Sigmoid colon (tissue), 7 donors: ENCODE results near the gene MMP21. TPM values are rescaled to one million over a fixed set of nuclear protein-coding genes. Genes with fewer than 3 reads are reported as not detected.

ENCODE experiments used
- DNase-seq: peaks from one replicate; pipeline ENCODE4 v3.0.0-alpha.2; 2019
- H3K27ac ChIP-seq, 4 donors: fragments of 200-600 bp; sonication (generic); one replicate each; pipeline ENCODE4 v1.5.1; 2016 to 2019; ENCODE audit warnings: mild to moderate bottlenecking in 1 of 4
- H3K27me3 ChIP-seq, 3 donors: fragments of 200-600 bp; sonication (generic); one replicate each; pipeline ENCODE4 v1.5.1; 2019; ENCODE audit warnings: mild to moderate bottlenecking in 1 of 3
- H3K36me3 ChIP-seq, 4 donors: fragments of 200-600 bp; sonication (generic); one replicate each; pipeline ENCODE4 v1.5.1; 2016 to 2019
- H3K4me1 ChIP-seq, 4 donors: fragments of 200-600 bp; sonication (generic); one replicate each; pipeline ENCODE4 v1.5.1; 2017 to 2019
- H3K4me3 ChIP-seq, 4 donors: fragments of 200-600 bp; sonication (generic); one replicate each; pipeline ENCODE4 v1.5.1; 2017 to 2019; ENCODE audit warnings: mild to moderate bottlenecking in 2 of 4, moderate library complexity in 1 of 4
- H3K9me3 ChIP-seq, 4 donors: fragments of 200-600 bp in 3 of 4; sonication (generic) in 3 of 4; one replicate each; pipeline versions ENCODE4 v1.5.1 to v1.6.1; 2013 to 2019
- EP300 ChIP-seq, 4 donors: sonication (generic); formaldehyde crosslinking; IDR thresholded peaks; one replicate each; pipeline ENCODE4 v1.6.1; 2017; ENCODE audit warnings: antibody characterized with exemption in 4 of 4
- POLR2A ChIP-seq, 2 donors: fragments of 450-650 bp; IDR thresholded peaks; one replicate each; pipeline ENCODE4 v1.6.1; 2016; ENCODE audit warnings: antibody characterized with exemption in 2 of 2, mild to moderate bottlenecking in 2 of 2, moderate library complexity in 2 of 2
- POLR2AphosphoS5 ChIP-seq, 4 donors: sonication (generic); formaldehyde crosslinking; IDR thresholded peaks; one replicate each; pipeline ENCODE4 v1.6.1; 2017; ENCODE audit warnings: antibody characterized with exemption in 4 of 4
- WGBS, 2 donors: extraction: QIAGEN DNeasy Blood & Tissue Kit; methylation state at CpG; one replicate each; pipeline ENCODE4 v1.1.7; 2013; 5-methylcytosine and 5-hydroxymethylcytosine counted together
- intact Hi-C: fragments of 100-400 bp; cut with DNase I; formaldehyde crosslinking; loops from one replicate; pipeline ENCODE4 v1.15.1; 2023
- polyA plus RNA-seq, 3 donors: library from polyadenylated mRNA; stranded (reverse); fragments of 200-250 nt; gene quantifications; one replicate each; pipeline ENCODE4 v1.2.3, GENCODE V29; 2013
- total RNA-seq, 4 donors: library from RNA; depleted of rRNA; stranded (reverse); fragments of >200 nt; gene quantifications; one replicate each; pipeline ENCODE4 v1.1.0, GENCODE V29; 2016
- TF ChIP-seq, protein P1 (sequence below), 4 experiments: fragments of 450-650 bp in 3 of 4; fragments of 200-600 bp in 1 of 4; IDR thresholded peaks; one replicate each; pipeline ENCODE4 v1.5.1; 2016 to 2019; ENCODE audit warnings: antibody characterized with exemption in 4 of 4, mild to moderate bottlenecking in 3 of 4, moderate library complexity in 2 of 4
- donor health status: healthy with polysubstance abuse.
- donor health status: Bipolar disorder and iron deficiency.
- donor health status: healthy.

MMP21 gene
- total and polyA plus RNA-seq, 7 donors: 0.07 to 0.33 TPM; not detected in 5

DNA sequence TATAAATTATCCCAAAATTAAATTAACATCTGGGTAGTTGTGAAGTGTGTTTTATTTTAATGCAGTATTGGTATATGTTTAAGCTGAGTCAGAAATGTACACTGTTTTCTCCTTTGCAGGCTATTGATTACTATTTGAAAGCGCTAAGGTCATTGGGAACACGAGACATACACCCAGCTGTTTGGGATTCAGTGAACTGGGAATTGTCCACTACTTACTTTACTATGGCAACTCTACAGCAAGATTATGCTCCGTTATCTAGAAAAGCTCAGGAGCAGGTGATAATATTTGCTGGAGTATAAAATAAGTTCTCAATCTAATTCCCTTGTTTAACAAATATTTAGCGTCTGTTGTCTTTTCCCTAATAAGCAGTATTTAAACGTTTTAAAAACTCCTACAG lies 28.2 kb downstream of the MMP21 start:
- H3K27me3 ChIP-seq: no peaks in the 10 kb centered on the region

GRCh38 chr10:125744909-125745308 lies 30.7 kb downstream of the MMP21 start:
- WGBS, 2 donors: 95 to 98% methylated on average over 2 of the region's 2 CpGs
- H3K36me3 ChIP-seq: peaks cover 9 to 100% (median 40%) of the 10 kb centered on the region in 4 donors
- intact Hi-C loops: no loop called here
- H3K9me3 ChIP-seq: no peaks in the 10 kb centered on the region
- no peak overlapping the region for H3K27ac ChIP-seq
- TF ChIP-seq, protein P1, sequence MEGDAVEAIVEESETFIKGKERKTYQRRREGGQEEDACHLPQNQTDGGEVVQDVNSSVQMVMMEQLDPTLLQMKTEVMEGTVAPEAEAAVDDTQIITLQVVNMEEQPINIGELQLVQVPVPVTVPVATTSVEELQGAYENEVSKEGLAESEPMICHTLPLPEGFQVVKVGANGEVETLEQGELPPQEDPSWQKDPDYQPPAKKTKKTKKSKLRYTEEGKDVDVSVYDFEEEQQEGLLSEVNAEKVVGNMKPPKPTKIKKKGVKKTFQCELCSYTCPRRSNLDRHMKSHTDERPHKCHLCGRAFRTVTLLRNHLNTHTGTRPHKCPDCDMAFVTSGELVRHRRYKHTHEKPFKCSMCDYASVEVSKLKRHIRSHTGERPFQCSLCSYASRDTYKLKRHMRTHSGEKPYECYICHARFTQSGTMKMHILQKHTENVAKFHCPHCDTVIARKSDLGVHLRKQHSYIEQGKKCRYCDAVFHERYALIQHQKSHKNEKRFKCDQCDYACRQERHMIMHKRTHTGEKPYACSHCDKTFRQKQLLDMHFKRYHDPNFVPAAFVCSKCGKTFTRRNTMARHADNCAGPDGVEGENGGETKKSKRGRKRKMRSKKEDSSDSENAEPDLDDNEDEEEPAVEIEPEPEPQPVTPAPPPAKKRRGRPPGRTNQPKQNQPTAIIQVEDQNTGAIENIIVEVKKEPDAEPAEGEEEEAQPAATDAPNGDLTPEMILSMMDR (IDR thresholded peaks at IDR 0.05): no peak
- TF ChIP-seq EP300 (IDR thresholded peaks at IDR 0.05) (no peak), POLR2A (IDR thresholded peaks at IDR 0.05) (no peak), POLR2AphosphoS5 (IDR thresholded peaks at IDR 0.05) (no peak)
- no peaks in the 10 kb centered on the region for H3K27me3 ChIP-seq
- no peaks in the 10 kb centered on the region for H3K4me1 ChIP-seq
- H3K4me3 ChIP-seq: no peak overlapping the region
- DNase-seq: no peak

More for the DNA sequence above, 28.2 kb downstream of the MMP21 start:
- TF ChIP-seq EP300 (IDR thresholded peaks at IDR 0.05) (no peak), POLR2AphosphoS5 (IDR thresholded peaks at IDR 0.05) (no peak), POLR2A (IDR thresholded peaks at IDR 0.05) (no peak)
- TF ChIP-seq, protein P1 (IDR thresholded peaks at IDR 0.05): no peak
- WGBS, 2 donors: 89 to 93% methylated on average over 5 of the region's 5 CpGs
- intact Hi-C loops: no loop called here
- H3K27ac ChIP-seq: no peak overlapping the region
- H3K4me3 ChIP-seq: no peak overlapping the region
- DNase-seq: no peak
- H3K9me3 ChIP-seq: no peaks in the 10 kb centered on the region
- no peaks in the 10 kb centered on the region for H3K4me1 ChIP-seq
- peaks cover 5 to 100% (median 42%) of the 10 kb centered on the region in 4 donors for H3K36me3 ChIP-seq

- intact Hi-C loops: no loop called here
- 58 to 71% methylated on average over 2 of the region's 2 CpGs for WGBS, 2 donors
- Histone ChIP-seq H3K27me3 (no peaks in the 10 kb centered on the region), H3K27ac (no peak overlapping the region), H3K4me1 (no peaks in the 10 kb centered on the region), H3K36me3 (peaks cover 8 to 100% (median 40%) of the 10 kb centered on the region in 4 donors), H3K4me3 (no peak overlapping the region), H3K9me3 (no peaks in the 10 kb centered on the region)
- no peak for DNase-seq
- TF ChIP-seq POLR2A (IDR thresholded peaks at IDR 0.05) (no peak), POLR2AphosphoS5 (IDR thresholded peaks at IDR 0.05) (no peak), EP300 (IDR thresholded peaks at IDR 0.05) (no peak)
- TF ChIP-seq, protein P1 (IDR thresholded peaks at IDR 0.05): no peak
Observed at GRCh38 chr10:125742465-125742864, 33.2 kb downstream of the MMP21 start.

DNA sequence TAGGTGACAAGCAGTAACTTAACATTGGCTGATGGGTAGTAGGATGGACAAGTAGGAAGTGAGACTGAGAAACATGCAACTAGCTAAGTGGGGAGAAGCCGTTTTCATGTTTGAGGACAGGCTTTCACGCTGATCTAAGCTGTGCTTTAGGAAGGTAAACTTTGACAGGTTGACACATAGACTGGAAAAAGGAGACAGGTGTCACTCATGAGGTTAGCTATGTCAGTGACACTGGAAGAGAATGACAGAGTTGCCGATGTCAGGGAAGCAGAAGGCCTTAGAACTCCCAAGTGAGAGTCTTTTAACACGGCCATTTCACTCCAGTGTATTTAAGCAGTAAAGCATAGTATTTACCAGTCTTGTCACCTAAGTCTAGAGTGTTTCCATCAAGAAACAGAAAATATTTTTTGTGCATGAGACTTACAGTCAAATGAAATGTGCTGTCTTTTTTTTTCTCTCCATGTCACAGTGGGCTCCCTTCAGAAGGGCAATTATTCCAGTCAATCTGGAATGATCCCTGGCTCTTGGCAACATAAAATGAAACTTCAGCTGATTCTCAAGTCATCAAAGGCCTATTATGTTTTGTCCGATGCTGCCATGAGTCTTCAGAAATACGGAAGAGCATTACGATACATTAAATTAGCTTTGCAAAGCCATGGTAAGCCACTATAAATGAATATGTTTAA lies 35.5 kb downstream of the MMP21 start:
- 94 to 96% methylated on average over 7 of the region's 7 CpGs for WGBS, 2 donors
- Histone ChIP-seq H3K4me1 (no peaks in the 10 kb centered on the region), H3K27ac (no peak overlapping the region), H3K36me3 (peaks cover 13 to 100% (median 49%) of the 10 kb centered on the region in 4 donors), H3K27me3 (no peaks in the 10 kb centered on the region), H3K9me3 (no peaks in the 10 kb centered on the region), H3K4me3 (no peak overlapping the region)
- intact Hi-C loops: no loop called here
- TF ChIP-seq, protein P1 (IDR thresholded peaks at IDR 0.05): no peak
- TF ChIP-seq EP300 (IDR thresholded peaks at IDR 0.05) (no peak), POLR2A (IDR thresholded peaks at IDR 0.05) (no peak), POLR2AphosphoS5 (IDR thresholded peaks at IDR 0.05) (no peak)
- no peak for DNase-seq
